ENCODE measurements around the gene KLHDC8B. TPM values are rescaled to one million over a fixed set of nuclear protein-coding genes. Genes with fewer than 3 reads are reported as not detected.
"Not testable (repeated sequence)": the region's sequence is repeated elsewhere in the genome, so short reads cannot be mapped to it uniquely, and the experiment has no call there.

KLHDC8B gene
- total and polyA plus RNA-seq, 2 donors (not counting 3 experiments of a cell fraction or from before 2014, with no cell fraction given) = 36.0 to 77.8 TPM

GRCh38 chr3:49219132-49219531 is 47.7 kb downstream of the KLHDC8B start:
- DNase-seq (ENCODE audit: low read depth, low spot score) (no peak), FAIRE-seq (no peak)
- H3K4me1 ChIP-seq (ENCODE audit: control insufficient read depth, extremely low read depth, insufficient read depth, low read length) = peaks cover 5% of the 10 kb centered on the region
- H2AFZ ChIP-seq (ENCODE audit: low read depth, low read length) = no peak overlapping the region
- BruUV-seq (replicated peaks) = no TSS peak
- no peaks in the 10 kb centered on the region for H3K79me2 ChIP-seq (ENCODE audit: control insufficient read depth, insufficient read depth, low read length)
- TF ChIP-seq POLR2A (IDR thresholded peaks at IDR 0.05; ENCODE audit: low read depth, low read length) (no peak), CTCF (IDR thresholded peaks at IDR 0.05; ENCODE audit: extremely low read depth in 1 of 2, insufficient read depth in 1 of 2, low read depth in 1 of 2, low read length in 2 of 2) (no peak), FOS (IDR thresholded peaks at IDR 0.05; ENCODE audit: borderline replicate concordance, insufficient read depth, low read length) (no peak), POLR2AphosphoS5 (IDR thresholded peaks at IDR 0.05; ENCODE audit: insufficient read depth, low read depth, low read length) (no peak), EZH2 (IDR thresholded peaks at IDR 0.05; ENCODE audit: borderline replicate concordance, low read depth, low read length, severe bottlenecking) (no peak), MAX (IDR thresholded peaks at IDR 0.05; ENCODE audit: insufficient read depth, insufficient read length) (no peak), GATA2 (IDR thresholded peaks at IDR 0.05; ENCODE audit: insufficient read depth, insufficient read length, low read depth, low read length) (no peak), JUN (IDR thresholded peaks at IDR 0.05; ENCODE audit: borderline replicate concordance, insufficient read depth, insufficient read length, low read depth) (no peak), MYC (IDR thresholded peaks at IDR 0.05; ENCODE audit: low read depth, low read length) (no peak)
- no peak overlapping the region for H3K9ac ChIP-seq (replicated peaks; ENCODE audit: extremely low read depth, insufficient read depth, low read length)
- H3K36me3 ChIP-seq (ENCODE audit: control insufficient read depth in 2 of 2, extremely low read depth in 1 of 2, insufficient read depth in 2 of 2, low read length in 2 of 2) = no peaks in the 10 kb centered on the region
- no peaks in the 10 kb centered on the region for H4K20me1 ChIP-seq (replicated peaks; ENCODE audit: control insufficient read depth, extremely low read depth, insufficient read depth, low read length)
- H3K27me3 ChIP-seq (ENCODE audit: control insufficient read depth in 2 of 2, insufficient read depth in 2 of 2, low read length in 2 of 2) = no peaks in the 10 kb centered on the region
- no peak overlapping the region for H3K4me3 ChIP-seq (replicated peaks in 1 of 3; ENCODE audit: insufficient read depth in 1 of 3, low read depth in 1 of 3, low read length in 3 of 3)
- H3K27ac ChIP-seq (ENCODE audit: insufficient read depth, low read depth, low read length) = peak overlapping the region; percentile 70
- ChIA-PET POLR2A (interaction anchor here (0.6 kb wide), 1 partner anchor 387 kb away, joined by 4 read pairs; no protein-coding TSS in a partner anchor), CTCF (interaction anchor here (1.0 kb wide), 1 partner anchor 48 kb away, joined by 3 read pairs; the partner anchor contains the start of gene KLHDC8B)
- no peak overlapping the region for H3K4me2 ChIP-seq (ENCODE audit: insufficient read depth, low read length)
- dilution Hi-C loops (cut with MboI; ENCODE audit: extremely low pct_ligation_motif_present, low sequenced_read_pairs) = no loop called here
- intact Hi-C loops (cut with micrococcal nuclease) = no loop called here
- no peaks in the 10 kb centered on the region for H3K9me3 ChIP-seq (replicated peaks; ENCODE audit: control insufficient read depth, insufficient read depth, low read length)
- no peaks in the 10 kb centered on the region for H3K9me1 ChIP-seq (replicated peaks; ENCODE audit: control insufficient read depth, extremely low read depth, insufficient read depth, low read length)

GRCh38 chr3:49220985-49221563 is 49.7 kb downstream of the KLHDC8B start:
- H3K4me1 ChIP-seq (ENCODE audit: control insufficient read depth, extremely low read depth, insufficient read depth, low read length); DNase-seq (ENCODE audit: low read depth, low spot score); intact Hi-C loops (cut with micrococcal nuclease); H3K27ac ChIP-seq (ENCODE audit: insufficient read depth, low read depth, low read length); H3K4me2 ChIP-seq (ENCODE audit: insufficient read depth, low read length); dilution Hi-C loops (cut with MboI; ENCODE audit: extremely low pct_ligation_motif_present, low sequenced_read_pairs); H3K9ac ChIP-seq (replicated peaks; ENCODE audit: extremely low read depth, insufficient read depth, low read length); H3K4me3 ChIP-seq (replicated peaks in 1 of 3; ENCODE audit: insufficient read depth in 1 of 3, low read depth in 1 of 3, low read length in 3 of 3); H4K20me1 ChIP-seq (replicated peaks; ENCODE audit: control insufficient read depth, extremely low read depth, insufficient read depth, low read length); BruUV-seq (replicated peaks); H3K27me3 ChIP-seq (ENCODE audit: control insufficient read depth in 2 of 2, insufficient read depth in 2 of 2, low read length in 2 of 2); H3K36me3 ChIP-seq (ENCODE audit: control insufficient read depth in 2 of 2, extremely low read depth in 1 of 2, insufficient read depth in 2 of 2, low read length in 2 of 2); H3K9me3 ChIP-seq (replicated peaks; ENCODE audit: control insufficient read depth, insufficient read depth, low read length); H3K9me1 ChIP-seq (replicated peaks; ENCODE audit: control insufficient read depth, extremely low read depth, insufficient read depth, low read length); H3K79me2 ChIP-seq (ENCODE audit: control insufficient read depth, insufficient read depth, low read length); FAIRE-seq; H2AFZ ChIP-seq (ENCODE audit: low read depth, low read length): not testable (repeated sequence)
- POLR2A ChIA-PET = interaction anchor here (0.5 kb wide), 1 partner anchor 81 kb away, joined by 6 read pairs; no protein-coding TSS in a partner anchor
- CTCF ChIA-PET = interaction anchor here (1.5 kb wide), 1 partner anchor 50 kb away, joined by 5 read pairs; the partner anchor contains the start of gene KLHDC8B

Data from endothelial cell of umbilical vein (primary cell).